BE2C (cell line): ENCODE data around the gene NMD3.

Source experiments
- DNase-seq: peaks from one replicate; pipeline ENCODE4 v3.0.0-alpha.2; 2020
- H3K27me3 ChIP-seq: fragments of 250-450 bp; sonication (Bioruptor Pico); 2 replicates; pipeline ENCODE4 v1.5.1; 2020; ENCODE audit warnings: mild to moderate bottlenecking
- H3K36me3 ChIP-seq: fragments of 250-450 bp; sonication (Bioruptor Pico); 2 replicates; pipeline ENCODE4 v1.5.1; 2020; ENCODE audit warnings: mild to moderate bottlenecking
- H3K4me1 ChIP-seq: fragments of 250-450 bp; sonication (Bioruptor Pico); 2 replicates; pipeline ENCODE4 v1.5.1; 2020
- H3K4me3 ChIP-seq: 2 replicates; pipeline ENCODE4 v1.5.1; 2011; ENCODE audit warnings: low read depth, low read length
- H3K9me3 ChIP-seq: fragments of 250-450 bp; sonication (Bioruptor Pico); 2 replicates; pipeline ENCODE4 v1.5.1; 2020
- CTCF ChIP-seq: IDR thresholded peaks from 2 replicates; pipeline ENCODE4 v1.5.1; 2012; ENCODE audit warnings: mild to moderate bottlenecking, low read depth, low read length

The NMD3 gene

GRCh38 chr3:161222662-161223061 is 1.6 kb downstream of the NMD3 start:
- H3K27me3 ChIP-seq, result no peaks in the 10 kb centered on the region
- H3K36me3 ChIP-seq, result peaks cover 34% of the 10 kb centered on the region
- H3K4me3 ChIP-seq, result peak overlapping the region; percentile 89
- H3K9me3 ChIP-seq, result no peaks in the 10 kb centered on the region
- no peak for DNase-seq
- no peaks in the 10 kb centered on the region for H3K4me1 ChIP-seq
- TF ChIP-seq CTCF, result no peak

- DNase-seq, result no peak
- H3K36me3 ChIP-seq, result peaks cover 55% of the 10 kb centered on the region
- H3K4me1 ChIP-seq, result no peaks in the 10 kb centered on the region
- TF ChIP-seq CTCF, result no peak
- H3K9me3 ChIP-seq, result no peaks in the 10 kb centered on the region
- no peaks in the 10 kb centered on the region for H3K27me3 ChIP-seq
- H3K4me3 ChIP-seq, result no peak overlapping the region
These were observed 3.7 kb downstream of the NMD3 start for GRCh38 chr3:161224786-161225185.

DNA sequence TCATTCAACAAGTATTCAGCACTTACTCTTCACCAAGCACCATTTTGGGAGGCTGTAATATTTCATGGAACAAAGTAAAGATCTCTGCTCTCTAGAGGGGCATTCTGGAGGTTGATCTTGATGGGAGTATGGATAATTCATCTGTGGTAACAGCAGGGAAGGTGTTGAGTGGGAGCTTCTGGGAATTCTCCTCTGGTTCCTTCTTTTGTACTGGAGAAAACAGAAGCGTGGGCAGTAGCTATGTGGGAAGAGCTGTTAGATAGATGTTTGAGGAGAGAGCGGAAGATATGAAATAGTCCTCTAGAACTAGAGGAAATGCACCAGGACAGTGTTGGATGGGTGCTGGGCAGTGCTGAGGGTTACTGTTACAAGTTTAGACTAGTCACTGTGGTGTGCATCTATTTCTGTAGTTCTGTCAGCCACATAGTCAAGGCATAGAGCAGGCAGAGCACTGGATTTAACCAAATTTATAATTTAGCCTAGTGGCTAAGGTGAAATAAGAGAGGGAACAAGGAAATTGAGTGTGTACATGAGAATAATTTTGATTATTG is 9.6 kb downstream of the NMD3 start:
- Histone ChIP-seq H3K4me1 (no peaks in the 10 kb centered on the region), H3K4me3 (no peak overlapping the region), H3K36me3 (peaks cover 80% of the 10 kb centered on the region), H3K27me3 (no peaks in the 10 kb centered on the region), H3K9me3 (no peaks in the 10 kb centered on the region)
- no peak for DNase-seq
- TF ChIP-seq CTCF, result no peak

DNA sequence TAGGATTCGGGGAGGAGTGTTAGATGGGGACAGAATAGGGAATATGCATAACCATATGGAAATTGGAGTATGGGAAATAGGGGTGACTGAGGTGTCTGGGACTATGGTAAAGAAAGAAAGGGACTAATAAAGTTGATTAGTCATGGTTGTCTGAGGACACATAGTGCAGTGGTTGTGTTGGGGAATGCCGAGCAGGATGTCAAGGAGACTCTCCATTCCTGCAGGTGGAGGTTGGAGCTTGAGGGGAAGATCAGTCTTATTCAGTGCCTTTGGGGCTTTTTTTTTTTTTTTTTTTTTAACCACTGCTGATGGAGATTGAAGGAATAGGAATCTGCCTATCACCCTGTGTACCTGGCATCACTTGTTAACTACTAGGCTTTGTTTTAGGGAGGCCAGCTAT is 10.8 kb downstream of the NMD3 start:
- DNase-seq, result no peak
- no peaks in the 10 kb centered on the region for H3K4me1 ChIP-seq
- H3K4me3 ChIP-seq, result no peak overlapping the region
- H3K9me3 ChIP-seq, result no peaks in the 10 kb centered on the region
- peaks cover 80% of the 10 kb centered on the region for H3K36me3 ChIP-seq
- TF ChIP-seq CTCF, result no peak
- no peaks in the 10 kb centered on the region for H3K27me3 ChIP-seq

DNA sequence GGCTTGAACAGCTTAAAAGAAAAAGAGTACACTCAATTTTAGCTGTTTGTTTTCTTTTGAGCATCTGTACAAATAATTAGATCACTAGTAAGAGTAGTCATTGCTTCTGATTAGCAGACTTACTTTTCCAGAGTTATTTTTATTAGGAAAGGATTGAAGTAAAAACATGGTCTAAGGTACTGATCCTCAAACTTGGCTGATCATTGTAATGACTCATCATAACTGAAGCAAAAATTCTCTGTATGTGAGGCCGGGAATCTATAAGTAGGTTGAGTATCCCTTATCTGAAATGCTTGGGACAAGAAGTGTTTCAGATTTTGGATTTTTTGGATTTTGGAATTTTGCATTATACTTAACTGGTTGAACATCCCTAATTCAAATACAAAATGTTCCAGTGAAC is 12.4 kb downstream of the NMD3 start:
- H3K36me3 ChIP-seq, result peaks cover 80% of the 10 kb centered on the region
- no peaks in the 10 kb centered on the region for H3K9me3 ChIP-seq
- H3K4me3 ChIP-seq, result no peak overlapping the region
- no peaks in the 10 kb centered on the region for H3K27me3 ChIP-seq
- DNase-seq, result no peak
- H3K4me1 ChIP-seq, result no peaks in the 10 kb centered on the region
- no peak for TF ChIP-seq CTCF

DNA sequence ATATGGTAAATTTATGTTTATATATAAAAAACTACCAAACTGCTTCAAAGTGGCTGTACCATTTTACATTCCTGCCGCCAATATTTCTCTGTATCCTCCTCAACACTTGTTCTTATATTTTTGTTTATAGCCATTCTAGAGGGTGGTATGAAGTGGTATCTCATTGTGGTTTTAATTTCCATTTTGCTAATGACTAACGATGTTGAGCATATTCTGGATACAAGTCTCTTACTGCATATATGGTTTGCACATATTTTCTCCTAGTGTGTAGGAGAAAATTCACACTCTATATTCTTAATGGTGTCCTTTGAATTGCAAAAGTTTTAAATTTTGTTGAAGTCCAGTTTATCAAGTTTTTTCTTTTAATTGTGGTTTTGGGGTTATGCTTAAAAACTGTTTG is 15.1 kb downstream of the NMD3 start:
- H3K4me1 ChIP-seq, result no peaks in the 10 kb centered on the region
- H3K27me3 ChIP-seq, result no peaks in the 10 kb centered on the region
- DNase-seq, result no peak
- H3K36me3 ChIP-seq, result peaks cover 73% of the 10 kb centered on the region
- TF ChIP-seq CTCF, result no peak
- H3K9me3 ChIP-seq, result no peaks in the 10 kb centered on the region
- no peak overlapping the region for H3K4me3 ChIP-seq
